IMR-90 (cell line): Measurements from ENCODE around the gene BRWD1.

Experiments
- BHLHE40 ChIP-seq: fragments of 150-350 bp; IDR thresholded peaks from 2 replicates; pipeline ENCODE4 v1.6.1; 2016; ENCODE audit warnings: mild to moderate bottlenecking, low read depth, low read length
- CEBPB ChIP-seq: IDR thresholded peaks from 2 replicates; pipeline ENCODE4 v1.6.1; 2012; ENCODE audit warnings: low read depth, low read length, improper control_type of control experiment
- FOS ChIP-seq: fragments of 150-350 bp; IDR thresholded peaks from 2 replicates; pipeline ENCODE4 v1.6.1; 2016; ENCODE audit warnings: low read depth, low read length
- MAFK ChIP-seq: IDR thresholded peaks from 2 replicates; pipeline ENCODE4 v1.6.1; 2012; ENCODE audit warnings: low read depth, low read length, improper control_type of control experiment
- MXI1 ChIP-seq: IDR thresholded peaks from 2 replicates; pipeline ENCODE4 v1.6.1; 2012; ENCODE audit warnings: low read depth, mild to moderate bottlenecking, low read length, moderate library complexity, borderline replicate concordance
- NFE2L2 ChIP-seq: fragments of 150-350 bp; IDR thresholded peaks from 2 replicates; pipeline ENCODE4 v1.6.1; 2016; ENCODE audit warnings: low read depth, mild to moderate bottlenecking, low read length
- POLR2A ChIP-seq: IDR thresholded peaks from 2 replicates; pipeline ENCODE4 v1.6.1; 2012; ENCODE audit warnings: mild to moderate bottlenecking, low read depth, low read length
- RAD21 ChIP-seq: IDR thresholded peaks from 2 replicates; pipeline ENCODE4 v1.6.1; 2012; ENCODE audit warnings: low read length, improper control_type of control experiment
- RCOR1 ChIP-seq: IDR thresholded peaks from 2 replicates; pipeline ENCODE4 v1.6.1; 2012; ENCODE audit warnings: mild to moderate bottlenecking, low read length, improper control_type of control experiment; ENCODE audit not compliant: insufficient replicate concordance
- RFX5 ChIP-seq: IDR thresholded peaks from 2 replicates; pipeline ENCODE4 v1.8.0; 2012; ENCODE audit warnings: low read depth, mild to moderate bottlenecking, low read length, moderate library complexity
- SMC3 ChIP-seq: fragments of 150-350 bp; IDR thresholded peaks from 2 replicates; pipeline ENCODE4 v1.6.1; 2016; ENCODE audit warnings: low read depth, mild to moderate bottlenecking, antibody characterized with exemption, low read length, moderate library complexity
- TF ChIP-seq, protein P1 (sequence below): conservative IDR thresholded peaks from 2 replicates; pipeline ENCODE4 v1.5.1; 2012; ENCODE audit warnings: mild to moderate bottlenecking, low read depth, low read length, improper control_type of control experiment
- TF ChIP-seq, protein P2 (sequence below): fragments of 150-350 bp; IDR thresholded peaks from 2 replicates; pipeline ENCODE4 v1.6.1; 2016; ENCODE audit warnings: low read depth, mild to moderate bottlenecking, low read length, moderate library complexity, borderline replicate concordance

- TF ChIP-seq POLR2A = no peak
- TF ChIP-seq, protein P1, sequence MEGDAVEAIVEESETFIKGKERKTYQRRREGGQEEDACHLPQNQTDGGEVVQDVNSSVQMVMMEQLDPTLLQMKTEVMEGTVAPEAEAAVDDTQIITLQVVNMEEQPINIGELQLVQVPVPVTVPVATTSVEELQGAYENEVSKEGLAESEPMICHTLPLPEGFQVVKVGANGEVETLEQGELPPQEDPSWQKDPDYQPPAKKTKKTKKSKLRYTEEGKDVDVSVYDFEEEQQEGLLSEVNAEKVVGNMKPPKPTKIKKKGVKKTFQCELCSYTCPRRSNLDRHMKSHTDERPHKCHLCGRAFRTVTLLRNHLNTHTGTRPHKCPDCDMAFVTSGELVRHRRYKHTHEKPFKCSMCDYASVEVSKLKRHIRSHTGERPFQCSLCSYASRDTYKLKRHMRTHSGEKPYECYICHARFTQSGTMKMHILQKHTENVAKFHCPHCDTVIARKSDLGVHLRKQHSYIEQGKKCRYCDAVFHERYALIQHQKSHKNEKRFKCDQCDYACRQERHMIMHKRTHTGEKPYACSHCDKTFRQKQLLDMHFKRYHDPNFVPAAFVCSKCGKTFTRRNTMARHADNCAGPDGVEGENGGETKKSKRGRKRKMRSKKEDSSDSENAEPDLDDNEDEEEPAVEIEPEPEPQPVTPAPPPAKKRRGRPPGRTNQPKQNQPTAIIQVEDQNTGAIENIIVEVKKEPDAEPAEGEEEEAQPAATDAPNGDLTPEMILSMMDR = no peak
- no peak for TF ChIP-seq RCOR1
- no peak for TF ChIP-seq RFX5
- TF ChIP-seq CEBPB = no peak
- no peak for TF ChIP-seq MXI1
- TF ChIP-seq SMC3 = no peak
- TF ChIP-seq, protein P2, sequence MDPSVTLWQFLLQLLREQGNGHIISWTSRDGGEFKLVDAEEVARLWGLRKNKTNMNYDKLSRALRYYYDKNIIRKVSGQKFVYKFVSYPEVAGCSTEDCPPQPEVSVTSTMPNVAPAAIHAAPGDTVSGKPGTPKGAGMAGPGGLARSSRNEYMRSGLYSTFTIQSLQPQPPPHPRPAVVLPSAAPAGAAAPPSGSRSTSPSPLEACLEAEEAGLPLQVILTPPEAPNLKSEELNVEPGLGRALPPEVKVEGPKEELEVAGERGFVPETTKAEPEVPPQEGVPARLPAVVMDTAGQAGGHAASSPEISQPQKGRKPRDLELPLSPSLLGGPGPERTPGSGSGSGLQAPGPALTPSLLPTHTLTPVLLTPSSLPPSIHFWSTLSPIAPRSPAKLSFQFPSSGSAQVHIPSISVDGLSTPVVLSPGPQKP = no peak
- TF ChIP-seq BHLHE40 = no peak
- no peak for TF ChIP-seq RAD21
- no peak for TF ChIP-seq MAFK
- no peak for TF ChIP-seq NFE2L2
- TF ChIP-seq FOS = no peak
Measured at GRCh38 chr21:39182484-39183271, 130.8 kb downstream of the BRWD1 start.
